K562 (cell line): Measurements from ENCODE around the gene PM20D2.
"Not testable (repeated sequence)": the region's sequence is repeated elsewhere in the genome, so short reads cannot be mapped to it uniquely, and the experiment has no call there.

Experiments used
- CBFB ChIP-seq: sonication (generic); formaldehyde crosslinking; IDR thresholded peaks from 2 replicates; pipeline ENCODE4 v1.4.0; 2020; ENCODE audit warnings: mild to moderate bottlenecking, missing genetic modification reagents
- CTCF ChIP-seq, 3 experiments: IDR thresholded peaks in 2 of 3; conservative IDR thresholded peaks in 1 of 3; 2 replicates each; pipeline ENCODE4 v1.5.1; 2011 to 2012; ENCODE audit warnings: low read length in 3 of 3, mild to moderate bottlenecking in 3 of 3, control low read depth in 2 of 3, improper control_type of control experiment in 1 of 3, inconsistent platforms in 1 of 3, low read depth in 1 of 3, mixed read lengths in 1 of 3, moderate library complexity in 1 of 3; ENCODE audit not compliant: insufficient read depth in 2 of 3
- NFYB ChIP-seq: IDR thresholded peaks from 2 replicates; pipeline ENCODE4 v1.6.1; 2011; ENCODE audit warnings: mild to moderate bottlenecking, moderate library complexity; ENCODE audit not compliant: insufficient read length; ENCODE audit errors: extremely low read depth
- SIN3A ChIP-seq, 2 experiments: fragments of 150-350 bp in 1 of 2; IDR thresholded peaks; 2 replicates each; pipeline ENCODE4 v1.6.1; 2011 to 2016; ENCODE audit warnings: borderline replicate concordance in 2 of 2, low read depth in 2 of 2, low read length in 2 of 2, mild to moderate bottlenecking in 2 of 2, moderate library complexity in 2 of 2; ENCODE audit not compliant: control insufficient read depth in 1 of 2
- TAF1 ChIP-seq: IDR thresholded peaks from 2 replicates; pipeline ENCODE4 v1.6.1; 2011; ENCODE audit warnings: mild to moderate bottlenecking, low read length, moderate library complexity; ENCODE audit not compliant: insufficient read depth, control insufficient read depth, severe bottlenecking; ENCODE audit errors: extremely low read depth
- TBP ChIP-seq: optimal IDR thresholded peaks from 2 replicates; pipeline ENCODE3; 2011; ENCODE audit warnings: low read depth, low read length, improper control_type of control experiment
- TRIM28 ChIP-seq: fragments of 450-650 bp; IDR thresholded peaks from 2 replicates; pipeline ENCODE4 v1.6.1; 2017
- USF1 ChIP-seq: sonication (generic); formaldehyde crosslinking; IDR thresholded peaks from 2 replicates; pipeline ENCODE4 v1.9.0; 2022; ENCODE audit warnings: mild to moderate bottlenecking, missing genetic modification reagents

- not testable (repeated sequence) for TF ChIP-seq USF1 (CRISPR knock-in tag); CTCF (IDR thresholded peaks at IDR 0.05 in 2 of 3, conservative IDR thresholded peaks at IDR 0.05 in 1 of 3; ENCODE audit: insufficient read depth in 2 of 3, low read depth in 1 of 3, low read length in 3 of 3); TRIM28; TAF1; SIN3A (IDR thresholded peaks at IDR 0.05; ENCODE audit: borderline replicate concordance in 2 of 2, control insufficient read depth in 1 of 2, low read depth in 2 of 2, low read length in 2 of 2); TBP; CBFB (CRISPR knock-in tag); NFYB
Measured at GRCh38 chr6:89128256-89128671, 17.6 kb upstream of the PM20D2 start.
